HEK293 (cell line): ENCODE data around the gene TGDS.

Experiments used
- CTCF ChIP-seq: fragments of 450-650 bp; formaldehyde crosslinking; IDR thresholded peaks from 2 replicates; pipeline ENCODE4 v1.5.1; 2016; ENCODE audit warnings: missing biosample characterization, missing genetic modification characterization
- MYNN ChIP-seq: fragments of 450-650 bp; formaldehyde crosslinking; IDR thresholded peaks from 2 replicates; pipeline ENCODE4 v1.5.1; 2016; ENCODE audit warnings: missing biosample characterization, missing genetic modification characterization, borderline replicate concordance
- SETDB1 ChIP-seq: IDR thresholded peaks from one replicate; pipeline ENCODE4 v1.6.1; 2017; ENCODE audit warnings: mild to moderate bottlenecking, low read length, moderate library complexity, mixed read lengths; ENCODE audit not compliant: insufficient read length
- ZFP3 ChIP-seq: fragments of 450-650 bp; formaldehyde crosslinking; IDR thresholded peaks from 2 replicates; pipeline ENCODE4 v1.5.1; 2016; ENCODE audit warnings: low read depth, missing biosample characterization, missing genetic modification characterization
- ZNF280D ChIP-seq: fragments of 450-650 bp; formaldehyde crosslinking; IDR thresholded peaks from 2 replicates; pipeline ENCODE4 v1.5.1; 2016; ENCODE audit warnings: missing biosample characterization, missing genetic modification characterization
- ZNF561 ChIP-seq: fragments of 450-650 bp; IDR thresholded peaks from 2 replicates; pipeline ENCODE4 v1.5.1; 2018; ENCODE audit warnings: missing biosample characterization, missing genetic modification characterization, borderline replicate concordance
- ZNF658 ChIP-seq: fragments of 450-650 bp; formaldehyde crosslinking; IDR thresholded peaks from 2 replicates; pipeline ENCODE4; 2016; ENCODE audit warnings: missing biosample characterization, missing genetic modification characterization
- ZNF747 ChIP-seq: fragments of 450-650 bp; formaldehyde crosslinking; IDR thresholded peaks from 2 replicates; pipeline ENCODE4 v1.5.1; 2016; ENCODE audit warnings: missing biosample characterization, missing genetic modification characterization

- TF ChIP-seq ZNF658 (tag by site-specific recombination) (no peak), MYNN (tag by site-specific recombination) (no peak), CTCF (tag by site-specific recombination) (no peak), ZFP3 (tag by site-specific recombination) (no peak), ZNF561 (no peak), SETDB1 (no peak), ZNF280D (tag by site-specific recombination) (no peak), ZNF747 (tag by site-specific recombination) (no peak)
Measured at GRCh38 chr13:94524407-94524806, 71.5 kb downstream of the TGDS start.
